Smooth muscle cell (in vitro differentiated cells): Measurements from ENCODE around the gene DIPK1A. TPM values are rescaled to one million over a fixed set of nuclear protein-coding genes. Genes with fewer than 3 reads are reported as not detected.

Source experiments
- DNase-seq: peaks from one replicate; lab custom pipeline; 2025; ENCODE audit not compliant: unreplicated experiment; lab: John Stamatoyannopoulos, UW
- H2AFZ ChIP-seq: fragments of 200-600 bp; sonication (generic); 2 replicates; pipeline ENCODE4 v1.6.0; 2016; ENCODE audit warnings: antibody characterized with exemption, low read depth, mild to moderate bottlenecking
- H3F3A ChIP-seq: fragments of 200-600 bp; sonication (generic); 2 replicates; pipeline ENCODE4 v1.6.0; 2017; ENCODE audit warnings: antibody characterized with exemption, low read depth
- H3K27ac ChIP-seq: fragments of 200-600 bp; sonication (generic); 2 replicates; pipeline ENCODE4 v1.5.1; 2016; ENCODE audit warnings: low read depth, mild to moderate bottlenecking
- H3K27me3 ChIP-seq: fragments of 200-600 bp; sonication (generic); 2 replicates; pipeline ENCODE4 v1.6.1; 2016; ENCODE audit warnings: low read depth, mild to moderate bottlenecking
- H3K36me3 ChIP-seq: fragments of 200-600 bp; sonication (generic); 2 replicates; pipeline ENCODE4 v1.5.1; 2016; ENCODE audit warnings: low read depth
- H3K4me1 ChIP-seq: fragments of 200-600 bp; sonication (generic); 2 replicates; pipeline ENCODE4 v1.5.1; 2016; ENCODE audit warnings: low read depth
- H3K4me2 ChIP-seq: fragments of 200-600 bp; sonication (generic); 2 replicates; pipeline ENCODE4 v1.6.0; 2016; ENCODE audit warnings: mild to moderate bottlenecking
- H3K4me3 ChIP-seq: fragments of 200-600 bp; sonication (generic); 2 replicates; pipeline ENCODE4 v1.5.1; 2016; ENCODE audit warnings: mild to moderate bottlenecking
- H3K79me2 ChIP-seq: fragments of 200-600 bp; sonication (generic); 2 replicates; pipeline ENCODE4 v1.6.0; 2016; ENCODE audit warnings: low read depth, mild to moderate bottlenecking
- H3K9ac ChIP-seq: fragments of 200-600 bp; sonication (generic); 2 replicates; pipeline ENCODE4 v1.6.0; 2016; ENCODE audit warnings: low read depth
- H3K9me3 ChIP-seq: fragments of 200-600 bp; sonication (generic); replicated peaks from 2 replicates; pipeline ENCODE4 v1.5.1; 2016; ENCODE audit warnings: low read depth
- H4K20me1 ChIP-seq: fragments of 200-600 bp; sonication (generic); 2 replicates; pipeline ENCODE4 v1.6.0; 2016; ENCODE audit warnings: low read depth
- CTCF ChIP-seq: fragments of 200-600 bp; sonication (generic); IDR thresholded peaks from 2 replicates; pipeline ENCODE4 v1.5.1; 2017; ENCODE audit warnings: borderline replicate concordance, mild to moderate bottlenecking, antibody characterized with exemption; ENCODE audit not compliant: insufficient read depth, poor library complexity, severe bottlenecking
- WGBS: methylation state at CpG from one replicate; pipeline ENCODE4 v1.1.7; 2016; ENCODE audit warnings: low lambda C conversion rate; 5-methylcytosine and 5-hydroxymethylcytosine counted together
- polyA plus RNA-seq: library from polyadenylated mRNA; unstranded; fragments of >200 nt; fragmentation: Nextera tagmentation; extraction: Ambion mirVana; gene quantifications from 2 replicates; pipeline ENCODE4 v1.2.1, GENCODE V29; 2016
- small RNA-seq: library from RNA; depleted of rRNA; stranded (forward); fragments of <200 nt; gene quantifications from one replicate; pipeline ENCODE3, GENCODE V24; 2014
- total RNA-seq: library from RNA; depleted of rRNA; stranded (reverse); fragments of >200 nt; gene quantifications from 2 replicates; pipeline ENCODE4 v1.2.3, GENCODE V29; 2014

DIPK1A gene
- total and polyA plus RNA-seq, 2 experiments from 2014 or later: 7.3 to 8.3 TPM

- peaks cover 8% of the 10 kb centered on the region for H3K4me1 ChIP-seq
- H3K36me3 ChIP-seq: no peaks in the 10 kb centered on the region
- H3K4me2 ChIP-seq: no peak overlapping the region
- DNase-seq: no peak
- H4K20me1 ChIP-seq: no peaks in the 10 kb centered on the region
- no peak overlapping the region for H2AFZ ChIP-seq
- no peaks in the 10 kb centered on the region for H3K79me2 ChIP-seq
- no peak overlapping the region for H3K27ac ChIP-seq
- H3K27me3 ChIP-seq: no peaks in the 10 kb centered on the region
- TF ChIP-seq CTCF: no peak
- 96% methylated on average over 4 of the region's 4 CpGs for WGBS
- H3K9ac ChIP-seq: no peak overlapping the region
- no peaks in the 10 kb centered on the region for H3F3A ChIP-seq
- H3K4me3 ChIP-seq: no peak overlapping the region
- no peaks in the 10 kb centered on the region for H3K9me3 ChIP-seq
Observed at GRCh38 chr1:92795166-92795565, 166.1 kb downstream of the DIPK1A start.

- Histone ChIP-seq H3K4me2 (no peak overlapping the region), H3K27me3 (no peaks in the 10 kb centered on the region), H3K9ac (no peak overlapping the region), H3K4me3 (no peak overlapping the region), H4K20me1 (no peaks in the 10 kb centered on the region), H3F3A (no peaks in the 10 kb centered on the region), H2AFZ (no peak overlapping the region), H3K27ac (no peak overlapping the region), H3K4me1 (peaks cover 8% of the 10 kb centered on the region), H3K36me3 (no peaks in the 10 kb centered on the region), H3K79me2 (no peaks in the 10 kb centered on the region), H3K9me3 (no peaks in the 10 kb centered on the region)
- WGBS: 67% methylated on average over 3 of the region's 3 CpGs
- no peak for DNase-seq
- no peak for TF ChIP-seq CTCF
Observed at GRCh38 chr1:92792340-92792782, 168.9 kb downstream of the DIPK1A start.

Small RNAs within 50 kb of the gene (small RNA-seq; reads per million reads assigned to genes)
- gene RF00432: not detected
- gene RN7SL692P: not detected
- gene RNU6-210P: not detected
- not detected for gene RNU6-970P
- 23.5 reads per million, percentile 91 among the genes with 10 or more reads in this experiment for gene SNORA66
- gene SNORD21: not detected

Other genes starting within 250 kb of the DIPK1A start
- gene EVI5, start 176.4 kb downstream of the DIPK1A start, total RNA-seq: 45.2 and 47.6 TPM in 2 replicates
- 30.0 and 35.4 TPM in 2 replicates for gene EVI5, start 176.4 kb downstream of the DIPK1A start, polyA plus RNA-seq
- gene RPL5, start 129.4 kb downstream of the DIPK1A start, total RNA-seq: 1,043 and 1,121 TPM in 2 replicates
- gene RPL5, start 129.4 kb downstream of the DIPK1A start, polyA plus RNA-seq: 570 and 596 TPM in 2 replicates
- gene MTF2, start 117.8 kb upstream of the DIPK1A start, total RNA-seq: 41.2 and 41.7 TPM in 2 replicates
- gene MTF2, start 117.8 kb upstream of the DIPK1A start, polyA plus RNA-seq: 43.1 and 54.1 TPM in 2 replicates
- 61.7 and 63.1 TPM in 2 replicates for gene TMED5, start 219.0 kb upstream of the DIPK1A start, total RNA-seq
- gene TMED5, start 219.0 kb upstream of the DIPK1A start, polyA plus RNA-seq: 26.8 and 28.8 TPM in 2 replicates
- 2.0 and 4.2 TPM in 2 replicates for gene CCDC18, start 219.3 kb upstream of the DIPK1A start, total RNA-seq
- 2.8 TPM in 2 replicates for gene CCDC18, start 219.3 kb upstream of the DIPK1A start, polyA plus RNA-seq